HCT116 (cell line): ENCODE measurements around the gene PTOV1.

Experiments
- CEBPB ChIP-seq: IDR thresholded peaks from 2 replicates; pipeline ENCODE4 v1.6.1; 2012; ENCODE audit warnings: low read depth
- CTCF ChIP-seq, 3 experiments: fragments of 200-600 bp in 1 of 3; sonication (generic) in 1 of 3; IDR thresholded peaks in 2 of 3; conservative IDR thresholded peaks in 1 of 3; 2 replicates each; pipeline ENCODE4 v1.5.1; 2012 to 2017; ENCODE audit warnings: low read depth in 2 of 3, low read length in 2 of 3, antibody characterized with exemption in 1 of 3, borderline replicate concordance in 1 of 3, control low read depth in 1 of 3, mild to moderate bottlenecking in 1 of 3, mixed read lengths in 1 of 3, mixed run types in 1 of 3, moderate library complexity in 1 of 3; ENCODE audit not compliant: insufficient read depth in 1 of 3
- POLR2AphosphoS5 ChIP-seq: IDR thresholded peaks from 2 replicates; pipeline ENCODE4 v1.6.1; 2011; ENCODE audit warnings: mild to moderate bottlenecking, low read depth, low read length, moderate library complexity

- TF ChIP-seq CEBPB (no peak), POLR2AphosphoS5 (no peak; the same call in none of the 2 replicates), CTCF (IDR thresholded peaks at IDR 0.05 in 2 of 3, conservative IDR thresholded peaks at IDR 0.05 in 1 of 3; ENCODE audit: borderline replicate concordance in 1 of 3, insufficient read depth in 1 of 3, low read depth in 2 of 3, low read length in 2 of 3) (no peak)
Observed at GRCh38 chr19:49857061-49857837, 6.3 kb downstream of the PTOV1 start.
